Measurements from ENCODE around the gene PDZRN3.
"Not testable (repeated sequence)": the region's sequence is repeated elsewhere in the genome, so short reads cannot be mapped to it uniquely, and the experiment has no call there.

Gene PDZRN3

DNA sequence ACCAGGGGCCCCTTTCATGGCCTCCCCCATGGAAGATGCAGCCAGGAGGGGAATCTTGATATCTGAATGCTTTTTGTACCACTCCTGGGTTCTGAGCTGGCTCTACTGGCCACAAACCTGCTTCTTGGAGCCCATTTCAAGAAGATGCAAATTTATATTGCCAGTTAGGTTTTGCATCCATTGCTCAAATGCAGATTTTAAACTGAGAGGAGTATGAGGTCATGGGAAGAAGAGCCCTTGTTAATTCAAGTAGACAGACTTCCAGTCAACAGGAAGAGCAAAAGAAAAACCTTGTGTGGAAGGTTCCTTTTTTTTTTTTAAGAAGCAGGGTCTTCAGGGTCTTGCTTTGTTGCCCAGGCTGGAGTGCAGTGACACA, 133.5 kb downstream of the PDZRN3 start:
- DNase-seq (ENCODE audit: low spot score), result no peak

DNA sequence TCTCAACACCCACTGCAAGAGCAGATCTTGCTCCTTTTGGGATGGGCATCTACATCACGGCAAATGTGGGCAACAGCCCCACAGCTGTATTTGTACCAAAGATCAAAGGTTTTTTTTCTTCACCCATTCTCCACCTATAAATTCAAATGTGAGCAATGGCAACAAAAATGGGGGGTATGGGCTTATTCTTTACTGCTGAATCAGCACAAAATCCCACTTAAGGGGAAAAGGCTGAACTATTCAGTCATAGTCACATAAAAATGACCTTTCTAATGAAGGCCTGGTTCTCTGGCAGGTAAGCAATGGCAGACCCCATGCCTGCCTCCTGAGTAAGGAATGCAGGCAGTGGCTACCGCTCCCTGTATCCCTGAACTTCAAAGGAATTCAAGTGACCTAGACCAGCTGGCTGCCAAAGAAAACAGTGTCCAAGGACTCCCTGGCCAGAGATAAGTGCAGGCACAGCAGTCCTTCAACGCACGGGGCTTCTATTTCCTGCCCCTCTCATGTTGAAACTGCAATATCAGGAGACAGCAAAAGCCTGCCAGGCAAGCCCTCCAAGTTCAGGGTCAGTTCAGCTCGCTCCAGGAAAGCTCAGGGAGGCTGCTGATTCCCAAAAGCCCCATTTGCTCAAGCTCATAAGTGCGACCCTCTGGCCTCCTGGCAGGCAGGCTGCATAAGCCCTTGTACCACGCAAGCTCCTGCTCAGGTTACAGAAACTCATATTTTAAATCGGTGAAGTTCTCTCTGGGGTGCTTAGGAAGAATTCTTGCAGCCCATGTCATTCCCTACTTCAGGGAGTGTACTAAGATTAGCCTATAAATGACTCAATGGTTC, 134.1 kb downstream of the PDZRN3 start:
- no peak for DNase-seq (ENCODE audit: low spot score)

DNA sequence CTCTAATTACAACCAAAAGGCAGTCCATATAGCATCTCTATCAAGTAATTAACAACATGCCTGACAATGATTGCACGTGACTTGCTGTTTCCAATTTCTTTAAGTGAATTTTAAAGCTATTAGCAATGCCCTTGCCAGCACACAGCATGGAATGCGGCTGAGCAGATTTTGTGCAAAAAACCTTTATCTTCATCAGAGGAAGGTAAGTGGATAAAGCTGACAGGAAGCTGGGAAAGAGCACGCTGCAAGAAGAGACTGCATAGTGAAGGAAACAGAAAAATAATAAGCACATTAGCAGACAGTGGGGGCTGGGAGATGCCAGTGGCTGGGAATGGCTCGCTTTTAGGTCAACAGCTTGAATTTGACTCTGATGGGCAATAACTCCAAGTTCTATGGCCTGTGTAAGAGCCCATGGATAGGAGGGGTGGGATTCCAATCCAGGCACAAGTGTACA, 138.8 kb downstream of the PDZRN3 start:
- no peak for DNase-seq (ENCODE audit: low spot score)

DNA sequence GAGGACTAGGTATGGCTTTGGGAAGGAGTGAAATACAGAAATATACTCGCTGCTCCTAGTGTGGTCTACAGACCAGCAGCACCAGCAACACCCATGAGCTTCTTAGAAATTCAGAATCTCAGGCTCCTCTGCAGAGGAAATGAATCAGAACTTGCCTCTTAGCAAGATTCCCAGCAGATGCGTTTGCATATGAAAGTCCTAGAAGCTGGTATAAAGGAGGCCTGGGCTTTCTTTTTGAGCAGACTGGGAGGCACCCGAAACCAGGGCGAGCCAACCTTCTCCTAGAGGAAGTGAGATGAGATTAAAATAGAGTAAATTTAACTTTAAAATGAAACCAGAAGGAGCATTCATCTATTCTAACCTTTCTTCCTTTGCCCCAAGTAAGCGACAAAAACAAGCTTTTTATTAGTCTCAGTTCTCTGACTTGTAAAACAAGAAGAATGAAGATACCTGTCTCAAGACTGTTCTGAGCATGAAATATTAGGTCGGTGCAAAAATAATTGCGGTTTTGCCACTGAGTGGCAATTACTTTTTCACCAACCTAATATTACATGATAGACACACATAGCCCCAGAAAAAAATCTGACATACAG, 140.0 kb downstream of the PDZRN3 start:
- no peak for DNase-seq (ENCODE audit: low spot score)

DNA sequence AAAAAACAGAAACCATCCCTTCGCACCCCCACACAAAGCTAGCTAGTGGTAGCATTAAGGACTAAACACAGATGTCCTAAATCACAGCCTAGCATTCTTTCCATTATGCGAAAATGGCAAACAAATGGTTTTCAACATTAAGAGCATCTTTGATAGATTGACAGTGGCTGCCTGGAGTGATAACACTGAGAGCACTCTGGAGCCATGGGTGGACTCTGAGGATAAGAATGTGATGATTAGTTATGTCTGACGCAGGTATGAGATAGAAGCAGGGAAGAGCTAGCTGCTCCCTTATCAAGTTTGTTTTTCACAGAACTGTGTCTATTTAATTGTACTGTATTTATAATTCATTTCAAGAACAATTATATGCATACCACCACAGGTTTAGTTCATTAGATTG, 142.9 kb downstream of the PDZRN3 start:
- no peak for DNase-seq (ENCODE audit: low spot score)

DNA sequence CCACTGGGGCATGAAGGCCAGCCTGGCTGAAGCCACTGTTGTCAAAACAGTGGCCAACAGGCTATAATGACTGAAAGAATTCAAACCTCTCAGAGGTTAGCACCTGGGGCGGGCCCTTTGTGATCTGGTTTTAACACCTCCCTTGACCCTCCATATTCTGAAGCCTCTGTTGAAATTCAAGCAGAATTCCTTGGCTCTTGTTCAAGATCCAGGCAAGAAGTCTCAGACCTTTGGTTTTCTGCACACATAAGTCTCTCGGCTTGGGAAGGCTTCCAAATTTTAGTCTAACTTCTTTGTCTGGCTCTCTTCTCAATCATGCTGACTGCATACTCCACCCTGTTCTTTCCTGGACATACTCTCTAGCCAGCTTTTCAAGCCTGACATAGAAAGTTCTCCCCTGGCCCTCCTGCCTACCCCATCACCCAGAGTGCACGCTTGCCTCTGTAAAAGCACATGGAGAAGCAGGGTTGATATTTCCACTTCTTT, 144.5 kb downstream of the PDZRN3 start:
- DNase-seq (ENCODE audit: low spot score), result no peak

DNA sequence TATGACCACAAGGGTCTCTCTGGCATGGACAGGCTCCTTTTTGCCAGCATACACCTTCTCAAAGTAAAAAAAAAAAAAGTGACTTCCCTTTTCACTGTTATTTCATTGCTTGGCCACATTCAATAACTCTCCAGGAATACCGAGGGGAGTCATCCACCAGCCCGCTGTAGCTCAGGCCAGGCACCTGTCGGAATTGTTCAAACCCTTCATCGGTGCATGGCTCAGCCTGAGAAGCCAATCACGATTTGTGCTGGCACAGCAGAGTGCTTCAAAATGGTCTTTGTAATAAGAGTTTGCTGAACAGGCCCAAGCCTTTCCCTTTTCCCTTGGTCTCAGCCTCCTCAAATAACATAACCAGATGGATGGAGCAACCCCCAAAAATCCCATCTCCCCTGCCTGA, 145.4 kb downstream of the PDZRN3 start:
- DNase-seq (ENCODE audit: low spot score), result no peak

DNA sequence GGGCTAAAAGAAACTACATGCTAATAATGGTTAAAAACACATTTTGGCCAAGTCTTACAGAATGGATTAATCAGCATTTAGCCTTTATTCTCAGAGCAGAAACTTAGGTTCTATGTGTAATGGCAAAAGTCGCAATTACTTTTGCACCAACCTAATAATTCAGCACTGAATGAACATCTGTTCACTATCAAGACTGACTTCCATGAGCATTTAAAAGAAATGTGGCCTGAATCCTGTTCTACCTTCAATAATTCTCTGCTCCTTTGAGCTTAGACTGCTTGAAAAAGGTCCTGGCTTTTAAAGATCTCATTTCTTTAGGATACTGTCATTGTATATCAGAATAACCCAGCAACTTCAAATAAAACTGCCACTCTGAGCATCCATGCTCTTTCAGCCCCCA, 145.9 kb downstream of the PDZRN3 start:
- no peak for DNase-seq (ENCODE audit: low spot score)

DNA sequence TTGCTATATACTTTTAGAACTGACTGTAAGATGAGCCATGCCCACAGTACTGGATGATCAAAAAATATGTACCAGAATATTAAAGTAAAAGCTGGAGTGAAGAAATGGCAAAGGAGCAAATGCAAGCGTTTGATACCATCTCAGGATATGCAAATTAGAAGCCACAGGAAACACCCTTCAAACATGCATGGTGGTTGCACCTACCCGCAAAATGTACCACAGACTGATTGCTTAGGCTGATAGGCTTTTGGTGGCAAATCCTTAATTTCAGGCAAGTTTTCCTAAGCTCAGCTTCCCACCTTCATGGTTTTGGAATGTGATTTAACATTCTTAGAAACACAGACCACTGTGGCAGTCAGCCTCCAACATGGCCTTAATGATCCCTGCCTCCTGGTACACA, 149.0 kb downstream of the PDZRN3 start:
- no peak for DNase-seq (ENCODE audit: low spot score)

DNA sequence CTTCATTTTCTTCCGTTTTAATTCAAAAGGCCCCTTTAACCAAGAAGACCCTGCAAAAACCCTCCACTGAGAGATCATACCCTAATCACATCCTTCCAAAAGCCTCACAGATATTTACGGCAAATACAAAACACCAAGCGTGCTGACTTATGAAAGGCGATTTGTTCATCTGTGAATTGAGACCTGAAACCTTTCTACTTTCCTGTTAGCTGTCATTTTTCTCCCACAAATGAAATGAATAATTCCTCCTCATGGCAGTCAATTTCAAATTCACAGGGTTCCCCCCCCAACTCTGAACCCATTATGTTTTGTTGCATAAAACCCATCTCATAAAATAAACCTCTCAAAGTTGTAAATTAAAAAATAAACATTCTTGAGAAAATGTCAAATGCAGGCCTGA, 149.6 kb downstream of the PDZRN3 start:
- DNase-seq (ENCODE audit: low spot score), result no peak

DNA sequence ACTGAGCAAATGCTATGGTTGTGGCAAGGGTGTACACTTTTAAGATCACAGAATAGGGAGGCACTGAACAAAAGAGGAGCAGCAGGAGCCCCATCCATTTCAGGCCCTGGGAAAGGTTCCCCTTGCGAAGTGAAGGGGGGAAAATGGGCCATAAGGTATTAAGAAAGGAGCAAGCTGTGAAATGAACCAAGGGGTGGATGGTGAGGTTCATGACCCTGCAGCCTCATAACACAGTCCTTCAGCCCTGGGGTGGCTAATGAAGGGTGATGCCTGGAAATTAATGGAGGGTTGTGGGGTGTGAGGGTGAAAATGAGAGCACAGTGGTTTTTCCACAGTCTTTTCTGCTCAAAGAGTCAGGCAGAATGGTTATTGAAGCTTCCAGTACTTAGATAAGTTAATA, 150.1 kb downstream of the PDZRN3 start:
- DNase-seq (ENCODE audit: low spot score), result no peak

DNA sequence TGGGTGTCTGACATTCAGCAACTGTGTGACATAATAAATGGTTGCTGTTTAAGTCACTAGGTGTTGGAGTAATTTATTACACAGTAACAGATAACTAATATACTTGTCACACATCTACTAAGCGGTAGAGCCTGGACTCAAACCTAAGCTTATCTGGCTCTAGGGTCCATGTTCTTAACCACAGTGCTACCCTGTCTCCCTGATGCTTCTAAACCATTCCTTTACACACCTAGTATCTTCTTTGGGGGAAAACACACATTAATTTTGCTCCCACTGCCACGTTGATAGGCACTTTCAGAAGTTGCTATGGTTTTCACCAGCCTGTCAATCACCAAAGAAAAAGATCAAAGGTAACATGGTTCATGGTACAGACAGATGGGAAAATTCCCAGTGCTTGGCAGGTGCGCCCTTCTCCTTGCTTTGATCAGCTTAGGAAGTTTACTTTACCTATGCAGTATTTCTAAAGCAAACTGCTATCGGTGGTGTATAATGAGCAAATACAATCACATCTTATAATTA, 150.8 kb downstream of the PDZRN3 start:
- no peak for DNase-seq (ENCODE audit: low spot score)

DNA sequence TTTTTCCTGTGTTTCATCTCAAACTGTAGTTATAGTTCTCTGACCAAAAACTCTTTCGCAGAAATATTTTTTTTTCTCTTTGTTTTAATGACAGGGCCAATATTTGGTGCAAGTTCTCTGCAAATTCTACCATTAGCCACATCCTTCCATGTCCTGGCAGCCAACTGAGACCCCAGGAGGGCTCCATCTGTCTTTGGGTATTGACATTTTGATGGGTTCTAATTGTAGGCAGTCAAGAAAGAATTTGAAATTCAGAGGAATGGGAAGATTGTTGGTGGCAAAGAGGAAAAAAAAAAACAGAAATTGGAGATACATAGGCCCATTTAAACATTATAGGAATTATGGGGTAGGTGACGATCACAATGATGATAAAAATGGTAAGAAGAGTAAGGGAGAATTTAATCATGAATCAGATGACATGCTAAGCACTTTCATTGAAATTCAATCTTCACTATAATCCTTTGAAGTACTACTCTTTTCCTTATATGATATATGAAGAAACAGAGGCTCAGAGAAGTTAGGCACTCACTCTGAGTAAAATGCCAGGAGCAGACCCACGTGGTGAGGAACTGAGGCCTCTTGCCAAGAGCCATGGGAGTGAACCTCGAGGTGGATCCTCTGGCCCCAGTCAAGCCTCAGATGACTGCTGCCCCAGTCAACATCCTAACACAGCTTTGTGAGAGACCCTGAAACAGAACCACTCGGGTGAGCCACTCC, 151.4 kb downstream of the PDZRN3 start:
- DNase-seq (ENCODE audit: low spot score), result no peak

DNA sequence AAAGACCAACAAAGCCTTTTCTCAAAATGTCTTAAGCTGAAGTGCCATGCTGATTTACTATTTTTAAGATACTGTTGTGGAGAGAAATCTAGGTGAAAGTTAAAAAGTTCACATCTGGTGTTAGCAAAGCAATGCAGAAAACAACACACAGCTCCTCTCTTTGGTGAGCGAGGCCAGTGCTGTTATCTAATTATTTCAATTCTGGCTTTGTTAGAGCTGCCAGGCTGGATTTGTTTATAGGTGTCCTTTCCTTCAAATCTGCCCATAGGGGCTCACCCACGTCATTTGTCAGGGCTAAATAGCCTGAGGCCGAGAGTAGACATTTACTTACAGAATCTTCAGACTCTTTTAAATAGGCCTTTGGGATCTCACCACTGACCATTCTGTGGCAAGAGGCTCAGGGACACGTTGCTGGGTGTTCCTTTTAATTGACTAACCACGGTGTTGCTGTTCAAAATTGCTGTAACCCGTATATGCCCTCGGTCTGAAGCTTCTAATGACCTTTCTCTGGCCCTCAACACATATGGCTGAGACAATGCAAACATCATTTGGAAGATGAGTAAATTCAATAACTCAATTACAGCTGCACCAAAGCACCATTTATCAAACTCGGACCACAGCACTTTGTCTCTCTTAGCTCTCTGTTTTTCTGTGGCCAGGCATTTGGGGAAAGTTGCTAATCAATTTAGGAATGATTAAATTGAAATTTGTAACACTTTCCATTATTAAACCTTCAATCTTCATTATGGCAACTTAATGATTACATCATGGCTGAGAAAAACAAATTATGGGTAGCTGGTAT, 152.6 kb downstream of the PDZRN3 start:
- no peak for DNase-seq (ENCODE audit: low spot score)

DNA sequence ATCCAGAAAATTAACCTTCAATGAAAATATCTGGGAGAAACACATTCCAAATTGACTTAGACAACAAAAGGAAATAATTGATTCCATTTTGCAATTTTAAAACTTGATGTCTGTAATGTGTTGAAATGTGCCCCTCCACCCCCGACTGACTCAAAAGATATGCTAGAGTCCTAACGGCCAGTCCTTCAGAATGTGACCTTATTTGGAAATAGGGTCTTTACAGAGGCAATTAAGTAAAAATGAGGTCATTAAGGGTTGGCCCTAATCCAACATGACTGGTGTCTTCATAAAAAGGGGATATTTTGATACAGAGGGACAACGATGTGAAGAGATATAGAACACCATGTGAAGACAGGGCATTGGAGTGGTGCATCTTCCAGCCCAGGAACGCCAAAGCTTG, 153.9 kb downstream of the PDZRN3 start:
- DNase-seq (ENCODE audit: low spot score), result no peak

DNA sequence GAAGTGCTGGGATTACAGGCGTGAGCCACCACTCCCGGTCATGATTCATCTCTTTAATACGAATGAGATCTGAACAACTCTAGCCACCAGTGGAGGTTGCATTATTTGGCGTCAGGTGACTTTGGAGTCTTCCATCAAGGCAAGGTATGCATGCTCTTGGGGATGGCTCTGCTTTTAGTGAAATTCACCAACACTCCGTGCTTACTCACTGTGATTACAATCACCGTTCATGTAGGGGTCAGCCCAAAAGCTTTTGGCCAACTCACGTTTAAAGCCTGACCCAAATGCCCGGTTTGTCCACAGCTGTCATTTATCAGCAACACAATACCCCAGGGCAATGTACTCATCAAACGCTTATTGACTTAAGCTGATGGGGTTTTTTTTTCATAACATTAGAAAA, 155.4 kb downstream of the PDZRN3 start:
- no peak for DNase-seq (ENCODE audit: low spot score)

DNA sequence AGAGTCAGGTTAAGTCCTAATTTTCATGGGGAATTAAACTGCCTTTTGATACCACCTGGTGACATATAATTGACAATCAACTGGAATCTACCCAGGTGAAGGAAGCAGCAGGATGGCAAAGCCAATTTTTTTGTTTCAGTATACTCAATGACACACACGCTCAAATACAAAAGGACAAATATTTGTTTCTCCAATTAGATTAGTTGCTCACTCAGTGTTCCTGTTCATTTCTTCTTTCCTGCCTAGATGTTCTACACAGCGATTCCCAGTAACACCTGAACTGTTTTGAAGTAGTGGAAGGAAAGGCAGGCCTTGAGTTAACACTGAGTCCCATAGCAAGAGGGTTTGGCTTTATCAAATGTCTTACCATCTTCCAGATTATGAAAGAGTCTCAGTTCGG, 157.5 kb downstream of the PDZRN3 start:
- DNase-seq (ENCODE audit: low spot score), result no peak

DNA sequence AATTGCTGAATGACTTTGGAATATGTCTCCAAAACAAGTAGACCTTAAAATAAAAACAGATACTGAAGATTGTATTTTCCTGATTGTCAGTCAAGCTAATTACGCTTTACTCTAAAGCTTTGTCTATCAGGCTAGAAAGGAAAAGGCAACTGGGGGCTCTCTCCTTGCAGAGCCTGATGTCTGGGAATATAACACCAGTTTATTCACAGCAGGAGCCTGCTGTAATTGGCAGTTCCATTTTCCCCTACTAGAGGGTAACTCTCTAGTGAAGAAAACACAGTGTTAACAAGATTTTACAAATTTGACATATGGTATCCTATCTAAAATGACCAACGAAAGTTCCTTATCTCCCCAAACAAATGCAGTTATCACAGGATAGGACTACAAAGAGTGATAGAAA, 158.8 kb downstream of the PDZRN3 start:
- DNase-seq (ENCODE audit: low spot score), result no peak

DNA sequence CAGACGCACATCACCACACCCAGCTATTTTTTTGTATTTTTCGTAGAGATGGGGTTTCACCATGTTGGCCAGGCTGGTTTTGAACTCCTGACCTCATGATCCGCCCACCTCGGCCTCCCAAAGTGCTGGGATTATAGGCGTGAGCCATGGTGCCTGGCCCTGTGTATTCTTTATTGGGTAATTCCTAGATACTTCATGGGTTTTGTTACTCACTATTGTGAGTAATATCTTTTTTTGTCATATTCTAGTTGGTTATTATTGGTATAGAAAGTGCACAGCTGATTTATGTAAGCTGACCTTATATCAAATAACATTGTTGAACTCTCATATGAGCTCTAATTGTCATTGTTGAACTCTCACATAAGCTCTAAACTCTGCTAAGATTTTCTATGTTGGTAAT, 160.6 kb downstream of the PDZRN3 start:
- DNase-seq (ENCODE audit: low spot score), result not testable (repeated sequence)

DNA sequence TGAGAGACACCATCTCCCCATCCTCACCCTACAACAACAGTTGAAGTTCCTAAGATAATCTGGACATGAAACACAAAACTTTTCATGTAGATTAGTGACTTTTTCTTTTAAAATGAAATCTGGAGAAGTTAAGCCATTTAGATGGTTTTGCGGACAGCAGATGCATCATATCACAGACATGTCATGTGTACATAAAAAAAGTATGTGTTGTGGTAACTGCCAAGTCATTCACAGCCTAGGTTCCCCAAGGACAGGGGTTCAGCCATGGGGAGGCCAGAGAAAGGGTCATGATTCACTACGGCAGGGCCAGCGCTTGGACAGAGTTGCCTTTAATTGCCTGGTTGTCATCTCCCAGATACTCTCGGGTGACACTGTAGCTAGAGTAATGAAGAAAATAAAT, 163.2 kb downstream of the PDZRN3 start:
- DNase-seq (ENCODE audit: low spot score), result no peak

DNA sequence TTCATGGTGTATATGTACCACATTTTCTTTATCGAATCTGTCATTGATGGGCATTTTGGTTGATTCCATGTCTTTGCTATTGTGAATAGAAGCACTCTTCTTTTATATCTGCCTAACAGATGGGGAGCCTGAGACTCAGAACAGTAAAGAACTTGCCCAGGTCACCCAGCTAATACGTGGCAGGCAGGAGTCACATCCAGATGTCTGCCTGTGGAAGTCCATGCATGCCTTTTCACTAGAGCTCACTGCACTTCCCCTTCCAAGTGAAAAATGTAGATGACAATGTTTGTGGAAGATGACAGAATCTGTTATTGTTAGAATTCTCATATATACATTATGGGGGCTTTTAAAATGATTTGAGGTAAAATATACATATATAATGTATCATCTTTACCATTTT, 165.0 kb downstream of the PDZRN3 start:
- no peak for DNase-seq (ENCODE audit: low spot score)

DNA sequence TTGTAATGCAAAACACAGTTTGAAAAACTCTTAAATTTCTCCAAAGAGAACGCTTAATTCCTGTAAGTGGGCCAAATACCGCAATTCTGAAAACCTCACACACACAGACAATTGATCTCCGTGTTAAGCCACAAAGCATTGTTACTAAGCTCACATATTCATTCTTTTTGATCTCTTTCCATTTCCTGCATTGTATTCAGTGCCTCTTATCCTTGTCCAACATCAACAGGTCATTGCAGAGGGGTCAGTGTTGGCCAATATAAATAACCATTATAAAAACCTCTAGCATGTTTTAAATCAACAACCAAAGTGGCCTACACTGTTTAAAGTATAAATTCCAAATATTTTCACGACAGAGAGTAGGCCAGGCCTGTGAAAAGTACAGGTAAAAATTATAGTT, 171.1 kb downstream of the PDZRN3 start:
- no peak for DNase-seq (ENCODE audit: low spot score)

Data from globus pallidus (tissue), 1 donor.